Measurements from ENCODE around the gene NHERF1. TPM values are rescaled to one million over a fixed set of nuclear protein-coding genes. Genes with fewer than 3 reads are reported as not detected.

The NHERF1 gene
- total and polyA plus RNA-seq, 2 of the 13 experiments (the other 11 are each of a cell fraction or from before 2014, with no cell fraction given): 169 to 269 TPM

GRCh38 chr17:74750327-74751069, 2.1 kb downstream of the NHERF1 start (continued):
- TF ChIP-seq, protein P1, sequence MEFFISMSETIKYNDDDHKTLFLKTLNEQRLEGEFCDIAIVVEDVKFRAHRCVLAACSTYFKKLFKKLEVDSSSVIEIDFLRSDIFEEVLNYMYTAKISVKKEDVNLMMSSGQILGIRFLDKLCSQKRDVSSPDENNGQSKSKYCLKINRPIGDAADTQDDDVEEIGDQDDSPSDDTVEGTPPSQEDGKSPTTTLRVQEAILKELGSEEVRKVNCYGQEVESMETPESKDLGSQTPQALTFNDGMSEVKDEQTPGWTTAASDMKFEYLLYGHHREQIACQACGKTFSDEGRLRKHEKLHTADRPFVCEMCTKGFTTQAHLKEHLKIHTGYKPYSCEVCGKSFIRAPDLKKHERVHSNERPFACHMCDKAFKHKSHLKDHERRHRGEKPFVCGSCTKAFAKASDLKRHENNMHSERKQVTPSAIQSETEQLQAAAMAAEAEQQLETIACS (CRISPR knock-in tag; IDR thresholded peaks at IDR 0.05): no peak
- no peak for TF ChIP-seq ZNF318 (CRISPR knock-in tag; IDR thresholded peaks at IDR 0.05)
- no peak for TF ChIP-seq SNAPC5 (CRISPR knock-in tag; IDR thresholded peaks at IDR 0.05; ENCODE audit: borderline replicate concordance)
- no peak for TF ChIP-seq TCF7L2 (IDR thresholded peaks at IDR 0.05; ENCODE audit: low read depth, low read length)
- TF ChIP-seq RELA (CRISPR knock-in tag; IDR thresholded peaks at IDR 0.05): no peak
- peak; percentile 89; the same call in 1 of the 2 replicates for TF ChIP-seq ZNF766 (CRISPR knock-in tag; IDR thresholded peaks at IDR 0.05; ENCODE audit: borderline replicate concordance)
- TF ChIP-seq ZKSCAN8 (CRISPR knock-in tag; IDR thresholded peaks at IDR 0.05; ENCODE audit: borderline replicate concordance): peak; percentile 78
- no peak for TF ChIP-seq ZSCAN29 (CRISPR knock-in tag; conservative IDR thresholded peaks at IDR 0.05)
- TF ChIP-seq ZBTB46 (CRISPR knock-in tag; IDR thresholded peaks at IDR 0.05; ENCODE audit: borderline replicate concordance): no peak
- TF ChIP-seq ZNF180 (CRISPR knock-in tag; IDR thresholded peaks at IDR 0.05; ENCODE audit: borderline replicate concordance, low read depth): no peak
- TF ChIP-seq, protein P2, sequence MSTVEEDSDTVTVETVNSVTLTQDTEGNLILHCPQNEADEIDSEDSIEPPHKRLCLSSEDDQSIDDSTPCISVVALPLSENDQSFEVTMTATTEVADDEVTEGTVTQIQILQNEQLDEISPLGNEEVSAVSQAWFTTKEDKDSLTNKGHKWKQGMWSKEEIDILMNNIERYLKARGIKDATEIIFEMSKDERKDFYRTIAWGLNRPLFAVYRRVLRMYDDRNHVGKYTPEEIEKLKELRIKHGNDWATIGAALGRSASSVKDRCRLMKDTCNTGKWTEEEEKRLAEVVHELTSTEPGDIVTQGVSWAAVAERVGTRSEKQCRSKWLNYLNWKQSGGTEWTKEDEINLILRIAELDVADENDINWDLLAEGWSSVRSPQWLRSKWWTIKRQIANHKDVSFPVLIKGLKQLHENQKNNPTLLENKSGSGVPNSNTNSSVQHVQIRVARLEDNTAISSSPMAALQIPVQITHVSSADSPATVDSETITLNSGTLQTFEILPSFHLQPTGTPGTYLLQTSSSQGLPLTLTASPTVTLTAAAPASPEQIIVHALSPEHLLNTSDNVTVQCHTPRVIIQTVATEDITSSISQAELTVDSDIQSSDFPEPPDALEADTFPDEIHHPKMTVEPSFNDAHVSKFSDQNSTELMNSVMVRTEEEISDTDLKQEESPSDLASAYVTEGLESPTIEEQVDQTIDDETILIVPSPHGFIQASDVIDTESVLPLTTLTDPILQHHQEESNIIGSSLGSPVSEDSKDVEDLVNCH (CRISPR knock-in tag; IDR thresholded peaks at IDR 0.05): no peak
- TF ChIP-seq SMYD3 (CRISPR knock-in tag; IDR thresholded peaks at IDR 0.05): peak; percentile 40; the same call in 1 of the 2 replicates
